HepG2 (cell line): ENCODE measurements around the gene CCDC116. TPM values are rescaled to one million over a fixed set of nuclear protein-coding genes. Genes with fewer than 3 reads are reported as not detected.

ENCODE experiments used
- ATAC-seq: fragments of 200-7000 bp; cut with Tn5 transposase; 3 replicates; pipeline ENCODE4 v1.9.1; 2020; ENCODE audit warnings: mild to moderate bottlenecking, moderate library complexity
- BruUV-seq: library from RNA; stranded (reverse); fragments of 400-500 nt; replicated peaks from 2 replicates; lab custom pipeline; 2021; lab: Mats Ljungman, UMichigan
- CTCF ChIA-PET: fragments of 300-600 bp; formaldehyde crosslinking; extraction: SDS; loops from one replicate; lab custom pipeline; 2021; ENCODE audit warnings: low total read pairs, inconsistent platforms, low intra/inter-chr PET ratio; lab: Yijun Ruan, JAX
- POLR2A ChIA-PET: fragments of 350-600 bp; sonication (Branson Sonifier 250); formaldehyde crosslinking; loops from one replicate; lab custom pipeline; 2020; ENCODE audit warnings: antibody characterized with exemption, inconsistent platforms; lab: Yijun Ruan, JAX
- DNase-seq: peaks from one replicate; pipeline ENCODE4 v3.0.0-alpha.2; 2015; ENCODE audit warnings: low spot score
- FAIRE-seq: peaks from 3 replicates; lab custom pipeline; 2011; peaks lifted over from hg19 to GRCh38; lab: Jason Lieb, UNC
- H2AFZ ChIP-seq: one replicate; pipeline ENCODE4 v1.6.1; 2011; ENCODE audit warnings: low read length, inconsistent platforms
- H3K27ac ChIP-seq: fragments of 300-600 bp; 3 replicates; pipeline ENCODE4 v1.8.0; 2011; ENCODE audit warnings: mixed run types, mild to moderate bottlenecking, mixed read lengths, low read length, inconsistent platforms; ENCODE audit not compliant: insufficient read depth; ENCODE audit errors: extremely low read length
- H3K27me3 ChIP-seq, 2 experiments: fragments of 200-600 bp in 1 of 2; 2 replicates in 1 of 2; 3 replicates in 1 of 2; pipeline versions ENCODE4 v1.6.0 to v1.8.0; 2011; ENCODE audit warnings: low read length in 2 of 2, mild to moderate bottlenecking in 2 of 2, moderate library complexity in 2 of 2, inconsistent platforms in 1 of 2; ENCODE audit not compliant: insufficient read depth in 2 of 2, control insufficient read depth in 1 of 2
- H3K36me3 ChIP-seq, 2 experiments: fragments of 200-600 bp in 1 of 2; replicated peaks in 1 of 2; 2 replicates in 1 of 2; 3 replicates in 1 of 2; pipeline versions ENCODE4 v1.5.1 to v1.8.0; 2011; ENCODE audit warnings: low read length in 2 of 2, inconsistent platforms in 1 of 2; ENCODE audit not compliant: insufficient read depth in 2 of 2, control insufficient read depth in 1 of 2
- H3K4me1 ChIP-seq: 2 replicates; pipeline ENCODE4 v1.5.1; 2012; ENCODE audit warnings: low read length, inconsistent platforms; ENCODE audit not compliant: insufficient read depth
- H3K4me2 ChIP-seq: 2 replicates; pipeline ENCODE4 v1.6.0; 2011; ENCODE audit warnings: low read depth, low read length, inconsistent platforms
- H3K4me3 ChIP-seq, 3 experiments: fragments of 200-600 bp in 1 of 3; sonication (generic), shearing (Covaris generic) in 1 of 3; replicated peaks in 1 of 3; 2 replicates each; pipeline ENCODE4 v1.5.1; 2011 to 2016; ENCODE audit warnings: low read length in 3 of 3, inconsistent platforms in 2 of 3, low read depth in 2 of 3, mild to moderate bottlenecking in 2 of 3, control low read depth in 1 of 3, mixed read lengths in 1 of 3; ENCODE audit not compliant: insufficient read depth in 1 of 3
- H3K79me2 ChIP-seq: one replicate; pipeline ENCODE4 v1.6.1; 2011; ENCODE audit warnings: low read length, inconsistent platforms; ENCODE audit not compliant: insufficient read depth
- H3K9ac ChIP-seq: 2 replicates; pipeline ENCODE4 v1.6.0; 2011; ENCODE audit warnings: mild to moderate bottlenecking, low read depth, low read length, inconsistent platforms; ENCODE audit not compliant: insufficient read depth
- H3K9me3 ChIP-seq: 2 replicates; pipeline ENCODE4 v1.5.1; 2012; ENCODE audit warnings: mild to moderate bottlenecking, low read length
- H4K20me1 ChIP-seq: 2 replicates; pipeline ENCODE4 v1.6.0; 2011; ENCODE audit warnings: inconsistent platforms, mild to moderate bottlenecking, low read length, moderate library complexity; ENCODE audit not compliant: insufficient read depth
- CERS6 ChIP-seq: sonication (generic); formaldehyde crosslinking; IDR thresholded peaks from 2 replicates; pipeline ENCODE4 v1.5.0; 2020; ENCODE audit warnings: missing genetic modification reagents
- CREBL2 ChIP-seq: sonication (generic); formaldehyde crosslinking; IDR thresholded peaks from 2 replicates; pipeline ENCODE4 v1.8.1; 2023; ENCODE audit warnings: missing genetic modification reagents, mild to moderate bottlenecking, borderline replicate concordance
- EEA1 ChIP-seq: sonication (generic); formaldehyde crosslinking; IDR thresholded peaks from 2 replicates; pipeline ENCODE4 v1.5.1; 2020; ENCODE audit warnings: mild to moderate bottlenecking, missing genetic modification reagents, borderline replicate concordance
- MEF2D ChIP-seq: sonication (generic); formaldehyde crosslinking; IDR thresholded peaks from 2 replicates; pipeline ENCODE4 v1.5.1; 2020; ENCODE audit warnings: mild to moderate bottlenecking, missing genetic modification reagents
- ZNF687 ChIP-seq: sonication (generic); formaldehyde crosslinking; IDR thresholded peaks from 2 replicates; pipeline ENCODE4 v1.5.1; 2020; ENCODE audit warnings: mild to moderate bottlenecking, missing genetic modification reagents, moderate library complexity
- WGBS: methylation state at CpG from one replicate; pipeline ENCODE4 v1.1.6; 2017; ENCODE audit warnings: low lambda C conversion rate; 5-methylcytosine and 5-hydroxymethylcytosine counted together
- in situ Hi-C: cut with HindIII; loops from 2 replicates; pipeline ENCODE4 v1.10.0; 2017; ENCODE audit warnings: low pct_unique_long_range_greater_than_20kb; ENCODE audit not compliant: extremely low pct_ligation_motif_present
- intact Hi-C: fragments of 100-400 bp; cut with micrococcal nuclease; formaldehyde crosslinking; loops from one replicate; pipeline ENCODE4 v1.10.0; 2022; ENCODE audit not compliant: unreplicated experiment
- polyA plus RNA-seq, 8 experiments: library from polyadenylated mRNA; depleted of rRNA in 3 of 8; stranded (reverse) in 7 of 8; unstranded in 1 of 8; fragments of >200 nt; fragmentation: Illumina TruSeq in 4 of 8; extraction: Trizol in 4 of 8; gene quantifications; 2 replicates each; pipeline versions ENCODE4 v1.2.1 to v1.2.3, GENCODE V29; 2011 to 2016; ENCODE audit warnings: low read depth in 4 of 8, missing spikeins in 1 of 8, mixed read lengths in 1 of 8; ENCODE audit not compliant: insufficient read depth in 1 of 8
- total RNA-seq, 5 experiments: library from RNA; depleted of rRNA; stranded (reverse); fragments of >200 nt; fragmentation: Illumina TruSeq; extraction: Trizol; gene quantifications; 2 replicates each; pipeline ENCODE4 v1.2.3, GENCODE V29; 2016; ENCODE audit warnings: low read depth in 1 of 5

Gene CCDC116
- total and polyA plus RNA-seq, 2 of the 13 experiments (the other 11 are each of a cell fraction or from before 2014, with no cell fraction given) = 0.15 to 0.33 TPM

- no peak for TF ChIP-seq ZNF687
These were observed 34.3 kb upstream of the CCDC116 start (continued) for GRCh38 chr22:21598302-21598701.

GRCh38 chr22:21599053-21599893 lies 33.3 kb upstream of the CCDC116 start:
- WGBS = 98% methylated on average over 6 of the region's 6 CpGs
- Histone ChIP-seq H3K27me3 (no peaks in the 10 kb centered on the region), H4K20me1 (peaks cover 18% of the 10 kb centered on the region), H3K9me3 (no peaks in the 10 kb centered on the region), H2AFZ (no peak overlapping the region), H3K36me3 (peaks cover 8 to 59% of the 10 kb centered on the region in 2 experiments; a peak in 4 of 5 replicates), H3K4me2 (no peak overlapping the region), H3K4me1 (no peaks in the 10 kb centered on the region), H3K79me2 (peaks cover 78% of the 10 kb centered on the region), H3K27ac (no peak overlapping the region), H3K9ac (no peak overlapping the region), H3K4me3 (no peak overlapping the region)
- TF ChIP-seq MEF2D (no peak), CERS6 (CRISPR knock-in tag) (no peak), CREBL2 (no peak), EEA1 (CRISPR knock-in tag) (no peak)
- no peak for DNase-seq
- FAIRE-seq = no peak
- POLR2A ChIA-PET = no interaction called here
- intact Hi-C loops (no loop called here), in situ Hi-C loops (no loop called here)
- no TSS peak for BruUV-seq
- CTCF ChIA-PET = no interaction called here
- no peak for ATAC-seq
